SK-N-SH (cell line): ENCODE results near the gene PPP1R37. TPM values are rescaled to one million over a fixed set of nuclear protein-coding genes. Genes with fewer than 3 reads are reported as not detected.

Experiments used
- CTCF ChIA-PET: fragments of 300-600, 350-600 bp; formaldehyde crosslinking; extraction: SDS; loops from one replicate; lab custom pipeline; 2021; lab: Yijun Ruan, JAX
- POLR2A ChIA-PET: fragments of 350-600 bp; sonication (Branson Sonifier 250); formaldehyde crosslinking; extraction: SDS; loops from one replicate; lab custom pipeline; 2020; ENCODE audit warnings: antibody characterized with exemption, inconsistent platforms; lab: Yijun Ruan, JAX
- DNase-seq: peaks from one replicate; pipeline ENCODE4 v3.0.0; 2012
- H2AFZ ChIP-seq: fragments of 200-600 bp; sonication (generic); 2 replicates; pipeline ENCODE4 v1.8.1; 2016; ENCODE audit warnings: antibody characterized with exemption, mild to moderate bottlenecking, low read depth
- H3F3A ChIP-seq: fragments of 200-600 bp; sonication (generic); replicated peaks from 2 replicates; pipeline ENCODE3; 2016; ENCODE audit warnings: antibody characterized with exemption, mild to moderate bottlenecking; ENCODE audit not compliant: insufficient read depth
- H3K27ac ChIP-seq, 2 experiments: fragments of 200-500 bp in 1 of 2; fragments of 200-600 bp in 1 of 2; sonication (Bioruptor generic) in 1 of 2; sonication (generic), shearing (Covaris generic) in 1 of 2; 2 replicates each; pipeline versions ENCODE4 v1.5.1 to v1.6.1; 2014 to 2016; ENCODE audit warnings: low read depth in 2 of 2, inconsistent platforms in 1 of 2, low read length in 1 of 2, mild to moderate bottlenecking in 1 of 2, mixed read lengths in 1 of 2
- H3K27me3 ChIP-seq: fragments of 200-600 bp; sonication (generic), shearing (Covaris generic); 2 replicates; pipeline ENCODE4 v1.6.1; 2016; ENCODE audit warnings: mixed run types; ENCODE audit not compliant: insufficient read depth
- H3K36me3 ChIP-seq, 2 experiments: fragments of 200-500 bp in 1 of 2; fragments of 200-600 bp in 1 of 2; sonication (Bioruptor generic) in 1 of 2; sonication (generic) in 1 of 2; replicated peaks in 1 of 2; 2 replicates each; pipeline versions ENCODE3 to v1.5.1; 2014 to 2016; ENCODE audit warnings: low read length in 1 of 2, mild to moderate bottlenecking in 1 of 2; ENCODE audit not compliant: insufficient read depth in 2 of 2, control insufficient read depth in 1 of 2
- H3K4me1 ChIP-seq, 2 experiments: fragments of 200-500 bp in 1 of 2; fragments of 200-600 bp in 1 of 2; sonication (Bioruptor generic) in 1 of 2; sonication (generic), shearing (Covaris generic) in 1 of 2; 2 replicates each; pipeline versions ENCODE4 v1.5.1 to v1.6.1; 2014 to 2016; ENCODE audit warnings: low read depth in 1 of 2, low read length in 1 of 2, mixed run types in 1 of 2; ENCODE audit not compliant: insufficient read depth in 2 of 2, control insufficient read depth in 1 of 2
- H3K4me2 ChIP-seq: fragments of 200-600 bp; sonication (generic), shearing (Covaris generic); 2 replicates; pipeline ENCODE4 v1.6.1; 2017; ENCODE audit warnings: mixed run types
- H3K4me3 ChIP-seq, 2 experiments: fragments of 200-500 bp in 1 of 2; fragments of 200-600 bp in 1 of 2; sonication (Bioruptor generic) in 1 of 2; sonication (generic), shearing (Covaris generic) in 1 of 2; 2 replicates each; pipeline versions ENCODE4 v1.5.1 to v1.8.1; 2014 to 2016; ENCODE audit warnings: low read depth in 2 of 2, inconsistent platforms in 1 of 2, low read length in 1 of 2, mild to moderate bottlenecking in 1 of 2, mixed read lengths in 1 of 2, moderate library complexity in 1 of 2
- H3K79me2 ChIP-seq: fragments of 200-600 bp; sonication (generic); 2 replicates; pipeline ENCODE4 v1.8.1; 2017; ENCODE audit warnings: mild to moderate bottlenecking; ENCODE audit not compliant: insufficient read depth
- H3K9ac ChIP-seq: fragments of 200-600 bp; sonication (generic); 2 replicates; pipeline ENCODE4 v1.6.1; 2017; ENCODE audit warnings: mixed run types
- H3K9me2 ChIP-seq: fragments of 200-600 bp; sonication (generic); 2 replicates; pipeline ENCODE4 v1.6.1; 2017; ENCODE audit warnings: mixed run types
- H3K9me3 ChIP-seq: fragments of 200-600 bp; sonication (generic); 2 replicates; pipeline ENCODE4 v1.6.1; 2017; ENCODE audit warnings: mixed run types, mild to moderate bottlenecking, moderate library complexity
- H4K20me1 ChIP-seq: fragments of 200-600 bp; sonication (generic); 2 replicates; pipeline ENCODE4 v1.6.1; 2017; ENCODE audit warnings: mild to moderate bottlenecking, mixed run types; ENCODE audit not compliant: insufficient read depth
- CHD2 ChIP-seq: fragments of 150-350 bp; IDR thresholded peaks from 2 replicates; pipeline ENCODE4 v1.6.1; 2018; ENCODE audit warnings: low read length; ENCODE audit not compliant: partially characterized antibody
- FOXJ3 ChIP-seq: sonication (generic); formaldehyde crosslinking; IDR thresholded peaks from 2 replicates; pipeline ENCODE4 v1.5.1; 2020; ENCODE audit warnings: mild to moderate bottlenecking, missing genetic modification reagents
- GABPA ChIP-seq: IDR thresholded peaks from 2 replicates; pipeline ENCODE4 v1.4.0; 2012; ENCODE audit warnings: low read depth, mild to moderate bottlenecking
- MEF2A ChIP-seq: IDR thresholded peaks from 2 replicates; pipeline ENCODE4 v1.4.0; 2012; ENCODE audit warnings: low read depth, borderline replicate concordance
- RAD21 ChIP-seq: IDR thresholded peaks from 2 replicates; pipeline ENCODE4 v1.6.1; 2012; ENCODE audit warnings: mild to moderate bottlenecking, low read length
- SMC3 ChIP-seq: IDR thresholded peaks from 2 replicates; pipeline ENCODE4 v1.6.1; 2012; ENCODE audit warnings: low read depth, low read length, improper control_type of control experiment
- TAF1 ChIP-seq: IDR thresholded peaks from 2 replicates; pipeline ENCODE4 v1.6.1; 2012; ENCODE audit warnings: low read depth, mild to moderate bottlenecking, low read length, moderate library complexity, borderline replicate concordance
- WGBS: methylation state at CpG from one replicate; pipeline ENCODE4 v1.1.6; 2017; ENCODE audit warnings: low lambda C conversion rate; 5-methylcytosine and 5-hydroxymethylcytosine counted together
- polyA plus RNA-seq, 3 experiments: library from polyadenylated mRNA; depleted of rRNA; stranded (reverse); fragments of >200 nt; gene quantifications; 2 replicates each; pipeline ENCODE4 v1.2.3, GENCODE V29; 2012
- TF ChIP-seq, protein P1 (sequence below): fragments of 200-600 bp; sonication (generic); IDR thresholded peaks from 2 replicates; pipeline ENCODE4 v1.6.1; 2017; ENCODE audit warnings: antibody characterized with exemption, mild to moderate bottlenecking, moderate library complexity
- TF ChIP-seq, protein P2 (sequence below): IDR thresholded peaks from 2 replicates; pipeline ENCODE4; 2012
- TF ChIP-seq, protein P3 (sequence below): IDR thresholded peaks from 2 replicates; pipeline ENCODE4 v1.4.0; 2012; ENCODE audit warnings: low read depth, borderline replicate concordance

The PPP1R37 gene
- polyA plus RNA-seq, 1 of the 3 experiments (the other 2 are of a cell fraction) = 24.4 TPM

DNA sequence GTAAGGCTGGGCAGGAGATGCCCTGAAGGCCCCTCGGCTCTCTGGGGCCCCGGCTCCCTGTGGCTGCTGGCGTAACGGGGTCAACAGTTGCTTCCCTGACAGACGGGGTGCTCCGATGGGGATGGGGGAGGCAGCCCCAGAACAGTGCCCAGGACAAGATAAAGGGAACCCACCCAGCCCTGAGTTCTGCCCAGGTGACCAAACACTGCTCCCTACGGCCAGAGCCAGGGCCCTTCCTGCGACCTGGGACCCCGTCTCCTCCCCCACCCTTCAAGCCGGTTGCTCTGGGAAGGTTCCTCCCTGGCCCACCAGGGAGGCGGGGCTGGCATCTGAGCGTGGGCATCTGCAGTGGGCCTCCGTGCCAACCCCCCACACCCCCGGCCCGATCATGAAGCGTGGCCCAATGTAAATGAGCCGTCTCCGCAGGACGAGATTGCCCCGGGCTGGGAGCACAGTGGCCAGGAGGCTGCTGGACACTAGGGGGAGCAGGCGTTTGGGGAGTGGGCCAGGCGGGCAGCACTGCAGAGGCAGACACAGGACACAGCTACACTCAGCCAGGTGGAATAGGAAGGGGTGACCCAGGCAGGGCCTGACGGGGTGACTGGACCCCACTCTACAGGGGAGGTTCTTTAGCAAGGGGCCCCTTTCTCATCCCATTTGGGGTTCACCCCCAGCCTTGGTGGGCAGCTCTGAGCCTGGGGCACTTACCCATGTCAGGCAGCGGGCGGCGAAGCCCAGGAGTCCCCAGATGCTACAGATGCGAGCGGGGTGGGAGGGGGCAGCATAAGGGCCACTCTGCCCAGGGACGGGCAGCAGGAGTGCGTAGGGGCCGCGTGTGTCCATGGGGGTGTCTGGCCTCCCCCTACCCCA lies 69.0 kb downstream of the PPP1R37 start:
- Histone ChIP-seq H3K27ac (no peak overlapping the region), H3K27me3 (no peaks in the 10 kb centered on the region), H3K9me2 (no peaks in the 10 kb centered on the region), H3K4me1 (peaks cover 0 to 9% of the 10 kb centered on the region in 2 experiments; a peak in 1 of 4 replicates), H3F3A (no peaks in the 10 kb centered on the region), H3K4me3 (no peak overlapping the region; a peak in 1 of 4 replicates), H3K9ac (no peak overlapping the region), H4K20me1 (no peaks in the 10 kb centered on the region), H2AFZ (no peak overlapping the region), H3K36me3 (no peaks in the 10 kb centered on the region), H3K9me3 (no peaks in the 10 kb centered on the region), H3K79me2 (no peaks in the 10 kb centered on the region), H3K4me2 (no peak overlapping the region)
- WGBS = 57% methylated on average over 21 of the region's 32 CpGs
- CTCF ChIA-PET = interaction anchor here (0.6 to 2.2 kb wide), 9 partner anchors 8 to 177 kb away, joined by 3 to 13 read pairs (median 3); no protein-coding TSS in a partner anchor
- POLR2A ChIA-PET = interaction anchor here (0.9 kb wide), 1 partner anchor 25 kb away, joined by 3 read pairs; no protein-coding TSS in a partner anchor
- DNase-seq = peak; percentile 89
- TF ChIP-seq SMC3 = peak; percentile 75
- TF ChIP-seq RAD21 = peak; percentile 65
- TF ChIP-seq, protein P1, sequence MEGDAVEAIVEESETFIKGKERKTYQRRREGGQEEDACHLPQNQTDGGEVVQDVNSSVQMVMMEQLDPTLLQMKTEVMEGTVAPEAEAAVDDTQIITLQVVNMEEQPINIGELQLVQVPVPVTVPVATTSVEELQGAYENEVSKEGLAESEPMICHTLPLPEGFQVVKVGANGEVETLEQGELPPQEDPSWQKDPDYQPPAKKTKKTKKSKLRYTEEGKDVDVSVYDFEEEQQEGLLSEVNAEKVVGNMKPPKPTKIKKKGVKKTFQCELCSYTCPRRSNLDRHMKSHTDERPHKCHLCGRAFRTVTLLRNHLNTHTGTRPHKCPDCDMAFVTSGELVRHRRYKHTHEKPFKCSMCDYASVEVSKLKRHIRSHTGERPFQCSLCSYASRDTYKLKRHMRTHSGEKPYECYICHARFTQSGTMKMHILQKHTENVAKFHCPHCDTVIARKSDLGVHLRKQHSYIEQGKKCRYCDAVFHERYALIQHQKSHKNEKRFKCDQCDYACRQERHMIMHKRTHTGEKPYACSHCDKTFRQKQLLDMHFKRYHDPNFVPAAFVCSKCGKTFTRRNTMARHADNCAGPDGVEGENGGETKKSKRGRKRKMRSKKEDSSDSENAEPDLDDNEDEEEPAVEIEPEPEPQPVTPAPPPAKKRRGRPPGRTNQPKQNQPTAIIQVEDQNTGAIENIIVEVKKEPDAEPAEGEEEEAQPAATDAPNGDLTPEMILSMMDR = peak; percentile 67
- TF ChIP-seq FOXJ3 (CRISPR knock-in tag) = no peak

DNA sequence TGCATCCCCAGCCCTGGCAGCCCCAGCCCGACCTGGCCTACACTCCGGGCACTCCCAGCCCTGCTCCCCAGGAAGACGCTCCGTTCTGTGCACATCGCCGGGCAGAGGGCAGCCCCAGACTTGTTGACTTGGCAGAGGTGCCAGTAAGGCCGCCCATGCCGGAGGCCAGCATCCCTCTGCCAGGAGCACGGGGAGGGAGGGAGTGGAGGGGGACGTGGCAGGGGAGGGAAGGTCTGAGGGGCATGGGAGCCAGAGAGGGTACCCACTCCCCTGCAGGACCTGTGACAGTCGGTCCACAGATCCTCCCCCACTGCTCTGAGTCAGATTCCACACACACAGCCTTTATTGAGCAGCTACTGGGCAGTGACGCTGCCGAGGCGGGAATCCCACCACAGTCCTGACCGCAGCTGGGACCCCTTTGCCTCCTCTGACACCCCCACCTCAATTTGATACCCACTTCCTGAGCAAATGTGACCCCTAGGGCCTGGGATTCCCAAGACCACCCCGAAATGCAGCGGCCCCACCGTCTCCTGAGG lies 69.7 kb downstream of the PPP1R37 start:
- Histone ChIP-seq H3K4me1 (peaks cover 0 to 9% of the 10 kb centered on the region in 2 experiments; a peak in 1 of 4 replicates), H3K9me2 (no peaks in the 10 kb centered on the region), H3K4me3 (no peak overlapping the region), H3K9me3 (no peaks in the 10 kb centered on the region), H3K27me3 (no peaks in the 10 kb centered on the region), H3K4me2 (no peak overlapping the region), H3F3A (no peaks in the 10 kb centered on the region), H2AFZ (no peak overlapping the region), H4K20me1 (no peaks in the 10 kb centered on the region), H3K9ac (no peak overlapping the region), H3K79me2 (no peaks in the 10 kb centered on the region), H3K36me3 (no peaks in the 10 kb centered on the region), H3K27ac (no peak overlapping the region)
- TF ChIP-seq, protein P2, sequence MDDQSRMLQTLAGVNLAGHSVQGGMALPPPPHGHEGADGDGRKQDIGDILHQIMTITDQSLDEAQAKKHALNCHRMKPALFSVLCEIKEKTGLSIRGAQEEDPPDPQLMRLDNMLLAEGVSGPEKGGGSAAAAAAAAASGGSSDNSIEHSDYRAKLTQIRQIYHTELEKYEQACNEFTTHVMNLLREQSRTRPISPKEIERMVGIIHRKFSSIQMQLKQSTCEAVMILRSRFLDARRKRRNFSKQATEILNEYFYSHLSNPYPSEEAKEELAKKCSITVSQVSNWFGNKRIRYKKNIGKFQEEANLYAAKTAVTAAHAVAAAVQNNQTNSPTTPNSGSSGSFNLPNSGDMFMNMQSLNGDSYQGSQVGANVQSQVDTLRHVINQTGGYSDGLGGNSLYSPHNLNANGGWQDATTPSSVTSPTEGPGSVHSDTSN = no peak
- TF ChIP-seq CHD2 (no peak), MEF2A (no peak), GABPA (no peak), TAF1 (no peak)
- TF ChIP-seq, protein P3, sequence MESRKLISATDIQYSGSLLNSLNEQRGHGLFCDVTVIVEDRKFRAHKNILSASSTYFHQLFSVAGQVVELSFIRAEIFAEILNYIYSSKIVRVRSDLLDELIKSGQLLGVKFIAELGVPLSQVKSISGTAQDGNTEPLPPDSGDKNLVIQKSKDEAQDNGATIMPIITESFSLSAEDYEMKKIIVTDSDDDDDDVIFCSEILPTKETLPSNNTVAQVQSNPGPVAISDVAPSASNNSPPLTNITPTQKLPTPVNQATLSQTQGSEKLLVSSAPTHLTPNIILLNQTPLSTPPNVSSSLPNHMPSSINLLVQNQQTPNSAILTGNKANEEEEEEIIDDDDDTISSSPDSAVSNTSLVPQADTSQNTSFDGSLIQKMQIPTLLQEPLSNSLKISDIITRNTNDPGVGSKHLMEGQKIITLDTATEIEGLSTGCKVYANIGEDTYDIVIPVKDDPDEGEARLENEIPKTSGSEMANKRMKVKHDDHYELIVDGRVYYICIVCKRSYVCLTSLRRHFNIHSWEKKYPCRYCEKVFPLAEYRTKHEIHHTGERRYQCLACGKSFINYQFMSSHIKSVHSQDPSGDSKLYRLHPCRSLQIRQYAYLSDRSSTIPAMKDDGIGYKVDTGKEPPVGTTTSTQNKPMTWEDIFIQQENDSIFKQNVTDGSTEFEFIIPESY = no peak
- WGBS = 84% methylated on average over 14 of the region's 18 CpGs
- DNase-seq = no peak
- POLR2A ChIA-PET = interaction anchor here (0.9 kb wide), 1 partner anchor 24 kb away, joined by 3 read pairs; no protein-coding TSS in a partner anchor
- CTCF ChIA-PET = interaction anchor here (0.6 to 2.2 kb wide), 9 partner anchors 9 to 176 kb away, joined by 3 to 13 read pairs (median 3); no protein-coding TSS in a partner anchor
